Choroid plexus epithelial cell (primary cell): Measurements from ENCODE around the gene ASTN2.
A peak's percentile ranks its signal among the peaks of the same experiment; 100 is the strongest.

Source experiments
- DNase-seq: peaks from one replicate; pipeline ENCODE4 v3.0.0-alpha.2; 2010; ENCODE audit warnings: low read depth
- H3K4me3 ChIP-seq: 2 replicates; pipeline ENCODE4 v1.5.1; 2011; ENCODE audit warnings: low read depth, mild to moderate bottlenecking, control low read depth, low read length, moderate library complexity
- TF ChIP-seq, protein P1 (sequence below): conservative IDR thresholded peaks from 2 replicates; pipeline ENCODE4 v1.5.1; 2011; ENCODE audit warnings: low read depth, mild to moderate bottlenecking, control low read depth, inconsistent platforms, low read length, moderate library complexity

Gene ASTN2

DNA sequence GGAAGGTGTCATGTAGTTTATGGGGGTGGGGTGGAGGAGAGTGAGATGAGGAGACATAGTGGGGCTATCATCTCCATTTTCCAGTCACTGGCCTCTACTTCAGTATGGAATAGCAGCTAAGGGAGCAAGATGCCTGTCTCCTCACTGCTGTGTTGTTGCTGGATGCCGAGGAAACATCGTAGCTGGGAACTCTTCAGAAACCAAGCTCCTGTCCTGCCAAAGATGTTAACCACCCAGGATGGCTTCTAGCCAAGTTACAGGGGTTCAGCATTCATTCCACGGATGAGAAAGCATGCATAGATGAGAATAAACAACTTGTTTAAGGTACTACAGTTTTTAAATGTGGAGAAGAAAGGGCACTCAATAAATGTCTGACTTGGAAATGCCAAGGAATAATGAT, 226.5 kb downstream of the ASTN2 start:
- TF ChIP-seq, protein P1, sequence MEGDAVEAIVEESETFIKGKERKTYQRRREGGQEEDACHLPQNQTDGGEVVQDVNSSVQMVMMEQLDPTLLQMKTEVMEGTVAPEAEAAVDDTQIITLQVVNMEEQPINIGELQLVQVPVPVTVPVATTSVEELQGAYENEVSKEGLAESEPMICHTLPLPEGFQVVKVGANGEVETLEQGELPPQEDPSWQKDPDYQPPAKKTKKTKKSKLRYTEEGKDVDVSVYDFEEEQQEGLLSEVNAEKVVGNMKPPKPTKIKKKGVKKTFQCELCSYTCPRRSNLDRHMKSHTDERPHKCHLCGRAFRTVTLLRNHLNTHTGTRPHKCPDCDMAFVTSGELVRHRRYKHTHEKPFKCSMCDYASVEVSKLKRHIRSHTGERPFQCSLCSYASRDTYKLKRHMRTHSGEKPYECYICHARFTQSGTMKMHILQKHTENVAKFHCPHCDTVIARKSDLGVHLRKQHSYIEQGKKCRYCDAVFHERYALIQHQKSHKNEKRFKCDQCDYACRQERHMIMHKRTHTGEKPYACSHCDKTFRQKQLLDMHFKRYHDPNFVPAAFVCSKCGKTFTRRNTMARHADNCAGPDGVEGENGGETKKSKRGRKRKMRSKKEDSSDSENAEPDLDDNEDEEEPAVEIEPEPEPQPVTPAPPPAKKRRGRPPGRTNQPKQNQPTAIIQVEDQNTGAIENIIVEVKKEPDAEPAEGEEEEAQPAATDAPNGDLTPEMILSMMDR = no peak
- no peak overlapping the region for H3K4me3 ChIP-seq
- peak; percentile 5 for DNase-seq

DNA sequence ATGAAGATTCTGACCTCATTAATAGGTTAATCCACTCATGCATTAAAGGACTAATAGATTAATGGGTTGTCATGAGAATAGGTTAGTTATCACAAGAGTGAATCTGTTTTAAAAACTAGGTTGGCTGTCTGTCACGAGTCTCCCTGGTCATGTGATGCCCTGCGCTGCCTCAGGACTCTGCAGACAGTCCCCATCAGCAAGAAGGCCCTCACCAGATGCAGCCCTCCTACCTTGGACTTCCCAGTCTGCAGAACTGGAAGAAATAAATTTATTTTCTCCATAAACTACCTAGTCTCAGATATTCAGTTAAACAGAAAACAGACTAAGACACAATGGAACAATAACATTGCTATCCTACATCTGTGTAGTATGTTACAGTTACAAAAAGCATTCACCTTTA, 227.4 kb downstream of the ASTN2 start:
- no peak for DNase-seq

DNA sequence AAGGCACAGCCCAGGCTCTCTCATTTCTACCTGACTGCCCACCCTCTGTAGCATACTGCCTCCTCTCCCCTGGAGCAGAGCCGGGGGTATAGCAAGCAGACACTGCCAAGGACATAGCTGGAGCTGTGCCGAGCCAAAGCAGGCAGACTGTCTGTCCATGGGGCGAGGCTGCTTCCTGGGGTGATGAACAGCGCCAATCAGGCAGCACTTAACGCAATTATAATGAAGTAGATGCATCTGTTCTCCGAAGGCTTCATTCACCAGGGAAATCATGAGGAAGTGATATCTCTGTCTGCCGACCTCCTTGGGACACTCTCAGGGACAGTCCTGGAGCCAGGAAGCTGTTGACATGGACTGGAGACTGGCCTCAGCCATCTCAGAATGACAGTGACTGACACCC, 230.7 kb downstream of the ASTN2 start:
- TF ChIP-seq, protein P1 = no peak
- DNase-seq = no peak
- H3K4me3 ChIP-seq = no peak overlapping the region

More for the DNA sequence above, 227.4 kb downstream of the ASTN2 start:
- TF ChIP-seq, protein P1 = no peak
- no peak overlapping the region for H3K4me3 ChIP-seq

DNA sequence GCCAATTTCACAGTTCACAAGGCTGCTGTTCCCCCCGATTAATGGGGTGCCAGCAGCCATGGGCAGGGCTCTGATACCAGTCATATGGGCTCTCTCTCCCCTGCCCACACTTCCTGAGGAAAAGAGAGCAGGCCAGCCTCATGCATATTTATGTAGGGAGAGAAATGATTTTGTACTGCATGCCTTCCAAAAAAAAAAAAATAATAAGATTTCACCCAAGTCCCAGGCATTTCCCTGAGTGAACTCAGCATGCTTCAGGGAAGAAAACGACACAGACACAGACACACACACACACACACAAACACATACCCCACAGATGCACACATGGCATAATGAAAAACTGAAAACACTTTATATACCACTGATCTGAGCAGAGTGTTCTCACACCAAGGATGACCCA, 232.8 kb downstream of the ASTN2 start:
- TF ChIP-seq, protein P1 = no peak
- H3K4me3 ChIP-seq = no peak overlapping the region
- no peak for DNase-seq

DNA sequence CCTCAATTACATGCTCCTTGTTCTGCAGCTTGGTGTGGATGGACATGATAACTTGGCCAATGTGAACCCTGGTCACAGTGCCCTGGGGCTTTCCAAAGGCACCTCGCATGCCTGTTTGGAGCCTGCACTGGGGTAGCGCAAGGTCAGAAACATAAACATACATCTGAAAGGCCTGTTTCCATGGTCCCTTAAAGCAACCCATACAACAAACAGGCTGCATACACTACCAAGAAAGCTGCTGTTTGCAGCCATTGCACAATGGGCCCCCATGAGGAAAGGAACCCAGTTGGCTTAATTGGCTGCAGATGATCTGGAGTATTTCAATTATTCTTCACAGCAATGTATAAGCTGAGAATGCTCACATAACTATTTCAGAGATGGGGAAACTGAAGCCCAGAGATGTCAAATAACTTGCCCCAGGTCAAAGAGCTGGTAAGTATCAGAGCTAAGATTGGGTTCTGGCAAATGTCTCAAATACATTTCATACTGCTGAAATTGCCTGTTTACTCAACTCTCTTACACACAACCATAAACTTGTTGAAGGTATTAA, 233.9 kb downstream of the ASTN2 start:
- DNase-seq = no peak
- TF ChIP-seq, protein P1 = no peak
- no peak overlapping the region for H3K4me3 ChIP-seq

DNA sequence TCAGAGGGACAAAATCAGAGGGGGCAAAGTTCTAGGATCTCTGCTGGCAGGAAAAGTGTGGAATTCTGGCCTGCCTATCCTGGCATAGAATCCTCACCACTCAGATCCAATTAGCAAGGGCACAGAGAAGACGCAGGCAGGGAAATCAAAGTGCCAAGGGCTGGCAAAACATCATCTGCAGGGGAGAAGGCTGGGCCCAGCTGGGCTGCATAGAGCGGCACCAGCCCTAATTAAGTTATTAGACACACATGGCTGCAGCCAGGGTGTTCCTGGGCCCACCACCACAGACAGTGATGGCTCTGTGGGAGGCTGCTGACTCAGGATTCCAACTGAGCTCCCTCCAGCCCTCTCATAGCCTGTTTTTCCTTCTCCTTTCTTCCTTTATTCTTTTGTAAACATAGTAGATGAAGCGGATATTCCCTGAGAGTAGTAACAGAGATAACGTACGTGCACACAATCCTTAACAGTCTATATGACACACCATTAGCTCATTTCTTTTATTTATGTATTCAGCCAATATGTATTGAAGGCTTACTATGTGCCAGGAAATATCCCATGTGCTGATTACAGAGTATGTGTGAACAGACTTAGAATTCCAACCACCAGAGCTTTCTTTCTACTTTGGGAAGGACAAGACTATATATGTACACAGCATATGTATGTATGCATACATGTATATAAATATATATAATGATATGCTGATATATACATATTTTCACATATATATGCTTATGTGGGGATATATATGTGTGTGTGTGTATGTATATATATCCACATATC, 236.1 kb downstream of the ASTN2 start:
- H3K4me3 ChIP-seq = no peak overlapping the region
- TF ChIP-seq, protein P1 = no peak
- DNase-seq = peak; percentile 31

DNA sequence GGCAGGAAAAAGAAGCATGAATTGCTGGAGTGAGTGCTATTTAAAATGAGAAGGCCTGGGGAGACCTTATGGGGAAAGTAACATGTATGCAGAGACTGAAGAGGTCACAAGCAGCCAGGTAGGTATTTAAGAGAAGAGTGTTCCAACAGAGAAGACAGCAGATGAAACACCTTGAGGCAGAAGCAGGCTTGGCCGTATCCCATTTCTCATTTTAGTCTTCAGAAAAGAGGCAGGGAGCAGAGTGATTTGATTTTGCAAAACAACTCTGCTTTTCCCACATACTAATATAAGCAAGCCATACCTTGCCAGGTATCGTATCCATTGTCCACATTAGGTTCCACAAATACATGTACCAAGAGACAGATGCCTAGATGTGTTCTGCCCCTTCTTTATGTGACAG, 244.3 kb downstream of the ASTN2 start:
- DNase-seq = no peak
- TF ChIP-seq, protein P1 = no peak
- no peak overlapping the region for H3K4me3 ChIP-seq
